IMR-90 (cell line): ENCODE data around the gene FNIP2. TPM values are rescaled to one million over a fixed set of nuclear protein-coding genes. Genes with fewer than 3 reads are reported as not detected.

ENCODE experiments used
- ATAC-seq: fragments of 200-7000 bp; cut with Tn5 transposase; 2 replicates; pipeline ENCODE4 v1.9.1; 2020; ENCODE audit warnings: low read depth, mild to moderate bottlenecking, moderate library complexity
- BruUV-seq: library from RNA; stranded (reverse); fragments of 400-500 nt; replicated peaks from 2 replicates; lab custom pipeline; 2021; lab: Mats Ljungman, UMichigan
- CTCF ChIA-PET: fragments of 300-600 bp; formaldehyde crosslinking; extraction: SDS; loops from one replicate; lab custom pipeline; 2021; ENCODE audit warnings: antibody characterized with exemption; lab: Yijun Ruan, JAX
- POLR2A ChIA-PET: fragments of 300-600 bp; sonication (Branson Sonifier 250); formaldehyde crosslinking; loops from one replicate; lab custom pipeline; 2022; ENCODE audit warnings: antibody characterized with exemption; ENCODE audit not compliant: unreplicated experiment; lab: Charles Lee
- DNase-seq: peaks from one replicate; pipeline ENCODE4 v3.0.0; 2013
- H2AFZ ChIP-seq: replicated peaks from 2 replicates; pipeline ENCODE3; 2013; ENCODE audit warnings: low read length, mild to moderate bottlenecking; ENCODE audit not compliant: poor library complexity
- H2AK5ac ChIP-seq: 2 replicates; pipeline ENCODE4 v1.6.1; 2013; ENCODE audit warnings: low read depth, low read length, inconsistent platforms
- H2AK9ac ChIP-seq: replicated peaks from 2 replicates; pipeline ENCODE3; 2013; ENCODE audit warnings: mild to moderate bottlenecking, low read depth, low read length, moderate library complexity; ENCODE audit not compliant: poor library complexity
- H2BK120ac ChIP-seq: 2 replicates; pipeline ENCODE4 v1.6.1; 2013; ENCODE audit warnings: low read depth, low read length, inconsistent platforms
- H2BK15ac ChIP-seq: 3 replicates; pipeline ENCODE4 v1.6.1; 2013; ENCODE audit warnings: low read depth, low read length, inconsistent platforms
- H2BK20ac ChIP-seq: 2 replicates; pipeline ENCODE4 v1.6.1; 2013; ENCODE audit warnings: low read depth, mild to moderate bottlenecking, inconsistent platforms, low read length, moderate library complexity
- H2BK5ac ChIP-seq: 2 replicates; pipeline ENCODE4 v1.6.1; 2013; ENCODE audit warnings: mild to moderate bottlenecking, low read depth, low read length, inconsistent platforms; ENCODE audit not compliant: poor library complexity, severe bottlenecking
- H3K14ac ChIP-seq: replicated peaks from 2 replicates; pipeline ENCODE4 v1.6.1; 2013; ENCODE audit warnings: low read depth, low read length, inconsistent platforms
- H3K18ac ChIP-seq: 2 replicates; pipeline ENCODE4 v1.6.1; 2013; ENCODE audit warnings: low read depth, low read length, control low read depth
- H3K23ac ChIP-seq: 2 replicates; pipeline ENCODE4 v1.6.1; 2013; ENCODE audit warnings: low read depth, low read length, inconsistent platforms
- H3K27ac ChIP-seq: 2 replicates; pipeline ENCODE4 v1.5.1; 2013; ENCODE audit warnings: mild to moderate bottlenecking, control low read depth, low read length; ENCODE audit not compliant: insufficient read depth
- H3K27me3 ChIP-seq: 2 replicates; pipeline ENCODE4 v1.6.1; 2013; ENCODE audit warnings: low read length; ENCODE audit not compliant: control insufficient read depth, insufficient read depth
- H3K36me3 ChIP-seq: 2 replicates; pipeline ENCODE4 v1.6.1; 2013; ENCODE audit warnings: low read length, mixed read lengths; ENCODE audit not compliant: control insufficient read depth, insufficient read depth
- H3K4ac ChIP-seq: 2 replicates; pipeline ENCODE4 v1.6.1; 2013; ENCODE audit warnings: low read depth, low read length, inconsistent platforms
- H3K4me1 ChIP-seq: 2 replicates; pipeline ENCODE4 v1.6.1; 2013; ENCODE audit warnings: low read length, mixed read lengths; ENCODE audit not compliant: control insufficient read depth, insufficient read depth
- H3K4me2 ChIP-seq: 2 replicates; pipeline ENCODE4 v1.6.1; 2013; ENCODE audit warnings: low read depth, mild to moderate bottlenecking, control low read depth, low read length, moderate library complexity
- H3K4me3 ChIP-seq: 2 replicates; pipeline ENCODE4 v1.5.1; 2013; ENCODE audit warnings: low read depth, mild to moderate bottlenecking, control low read depth, low read length, moderate library complexity; ENCODE audit not compliant: insufficient read depth
- H3K56ac ChIP-seq: 2 replicates; pipeline ENCODE4 v1.6.1; 2013; ENCODE audit warnings: low read length, inconsistent platforms; ENCODE audit not compliant: insufficient read depth; ENCODE audit errors: extremely low read depth
- H3K79me1 ChIP-seq, 2 experiments: 2 replicates each; pipeline ENCODE4 v1.6.1; 2013; ENCODE audit warnings: low read length in 2 of 2, inconsistent platforms in 1 of 2, low read depth in 1 of 2
- H3K9ac ChIP-seq: 2 replicates; pipeline ENCODE4 v1.6.1; 2013; ENCODE audit warnings: low read depth, low read length, control low read depth
- H3K9me1 ChIP-seq: 2 replicates; pipeline ENCODE4 v1.6.1; 2013; ENCODE audit warnings: low read length, inconsistent platforms; ENCODE audit not compliant: insufficient read depth
- H3K9me3 ChIP-seq: 2 replicates; pipeline ENCODE4 v1.6.1; 2013; ENCODE audit warnings: low read length; ENCODE audit not compliant: control insufficient read depth, insufficient read depth
- H4K20me1 ChIP-seq: 2 replicates; pipeline ENCODE4 v1.6.1; 2013; ENCODE audit warnings: low read length, inconsistent platforms; ENCODE audit not compliant: insufficient read depth
- H4K5ac ChIP-seq: 2 replicates; pipeline ENCODE4 v1.6.1; 2013; ENCODE audit warnings: mild to moderate bottlenecking, low read depth, low read length, control low read depth
- H4K8ac ChIP-seq, 2 experiments: 2 replicates each; pipeline ENCODE4 v1.6.1; 2013; ENCODE audit warnings: low read depth in 2 of 2, low read length in 2 of 2, control low read depth in 1 of 2, inconsistent platforms in 1 of 2
- H4K91ac ChIP-seq: 2 replicates; pipeline ENCODE4 v1.6.1; 2013; ENCODE audit warnings: low read depth, low read length, inconsistent platforms; ENCODE audit not compliant: insufficient read depth
- BHLHE40 ChIP-seq: fragments of 150-350 bp; IDR thresholded peaks from 2 replicates; pipeline ENCODE4 v1.6.1; 2016; ENCODE audit warnings: mild to moderate bottlenecking, low read depth, low read length
- CHD1 ChIP-seq: IDR thresholded peaks from 2 replicates; pipeline ENCODE4 v1.6.1; 2012; ENCODE audit warnings: low read depth, low read length, improper control_type of control experiment
- CTCF ChIP-seq: conservative IDR thresholded peaks from 2 replicates; pipeline ENCODE4 v1.5.1; 2012; ENCODE audit warnings: mild to moderate bottlenecking, low read depth, low read length, improper control_type of control experiment
- ELK1 ChIP-seq: fragments of 150-350 bp; IDR thresholded peaks from 2 replicates; pipeline ENCODE4 v1.6.1; 2016; ENCODE audit warnings: low read depth, mild to moderate bottlenecking, low read length, moderate library complexity, borderline replicate concordance
- FOS ChIP-seq: fragments of 150-350 bp; IDR thresholded peaks from 2 replicates; pipeline ENCODE4 v1.6.1; 2016; ENCODE audit warnings: low read depth, low read length
- MAFK ChIP-seq: IDR thresholded peaks from 2 replicates; pipeline ENCODE4 v1.6.1; 2012; ENCODE audit warnings: low read depth, low read length, improper control_type of control experiment
- MAZ ChIP-seq: IDR thresholded peaks from 2 replicates; pipeline ENCODE4 v1.6.1; 2012; ENCODE audit warnings: low read depth, mild to moderate bottlenecking, low read length, improper control_type of control experiment, moderate library complexity, borderline replicate concordance
- MXI1 ChIP-seq: IDR thresholded peaks from 2 replicates; pipeline ENCODE4 v1.6.1; 2012; ENCODE audit warnings: low read depth, mild to moderate bottlenecking, low read length, moderate library complexity, borderline replicate concordance
- NFE2L2 ChIP-seq: fragments of 150-350 bp; IDR thresholded peaks from 2 replicates; pipeline ENCODE4 v1.6.1; 2016; ENCODE audit warnings: low read depth, mild to moderate bottlenecking, low read length
- POLR2A ChIP-seq: IDR thresholded peaks from 2 replicates; pipeline ENCODE4 v1.6.1; 2012; ENCODE audit warnings: mild to moderate bottlenecking, low read depth, low read length
- RAD21 ChIP-seq: IDR thresholded peaks from 2 replicates; pipeline ENCODE4 v1.6.1; 2012; ENCODE audit warnings: low read length, improper control_type of control experiment
- RCOR1 ChIP-seq: IDR thresholded peaks from 2 replicates; pipeline ENCODE4 v1.6.1; 2012; ENCODE audit warnings: mild to moderate bottlenecking, low read length, improper control_type of control experiment; ENCODE audit not compliant: insufficient replicate concordance
- RFX5 ChIP-seq: IDR thresholded peaks from 2 replicates; pipeline ENCODE4 v1.8.0; 2012; ENCODE audit warnings: low read depth, mild to moderate bottlenecking, low read length, moderate library complexity
- USF2 ChIP-seq: fragments of 150-350 bp; IDR thresholded peaks from 2 replicates; pipeline ENCODE4 v1.6.1; 2017; ENCODE audit warnings: mild to moderate bottlenecking, antibody characterized with exemption, low read length, low read depth
- WGBS, 2 experiments: methylation state at CpG; one replicate each; pipeline versions ENCODE4 v1.1.5 to v1.1.7; 2013; ENCODE audit warnings: missing lambda C conversion rate in 2 of 2; ENCODE audit not compliant: insufficient read length in 1 of 2; ENCODE audit errors: extremely low coverage in 2 of 2; 5-methylcytosine and 5-hydroxymethylcytosine counted together
- dilution Hi-C: fragments of 300-500 bp; cut with HindIII; formaldehyde crosslinking; loops from one replicate; pipeline ENCODE4 v1.14.3; 2018; ENCODE audit warnings: low sequenced_read_pairs; ENCODE audit not compliant: unreplicated experiment
- in situ Hi-C: fragments of 300-500 bp; cut with MboI; formaldehyde crosslinking; loops from 3 replicates; pipeline ENCODE4 v1.14.3; 2019; ENCODE audit warnings: low sequenced_read_pairs, inconsistent platforms, mixed read lengths
- intact Hi-C: fragments of 100-400 bp; cut with micrococcal nuclease; formaldehyde crosslinking; loops from 2 replicates; pipeline ENCODE4 v1.10.0; 2022
- polyA plus RNA-seq, 3 experiments: library from polyadenylated mRNA; depleted of rRNA; stranded (reverse); fragments of >200 nt; gene quantifications; 2 replicates each; pipeline ENCODE4 v1.2.3, GENCODE V29; 2012; ENCODE audit warnings: low replicate concordance in 1 of 3
- total RNA-seq: library from RNA; depleted of rRNA; stranded (reverse); fragments of >200 nt; gene quantifications from 2 replicates; pipeline ENCODE4 v1.2.3, GENCODE V29; 2012

Gene FNIP2
- total and polyA plus RNA-seq, 2 of the 4 experiments (the other 2 are of a cell fraction) = 4.7 to 24.6 TPM

- Histone ChIP-seq H2BK15ac (no peak overlapping the region), H4K91ac (no peak overlapping the region), H3K9me1 (peaks cover 2% of the 10 kb centered on the region), H3K4me3 (no peak overlapping the region), H3K27me3 (no peaks in the 10 kb centered on the region), H3K14ac (no peak overlapping the region), H4K20me1 (no peaks in the 10 kb centered on the region), H3K36me3 (peaks cover 16% of the 10 kb centered on the region), H3K23ac (no peak overlapping the region), H3K18ac (no peak overlapping the region), H3K9ac (no peak overlapping the region), H2AFZ (no peak overlapping the region), H2AK5ac (no peak overlapping the region), H3K79me1 (peaks cover 22 to 23% of the 10 kb centered on the region in 2 experiments), H3K27ac (no peak overlapping the region), H2AK9ac (no peak overlapping the region), H4K8ac (no peak overlapping the region), H3K4me2 (no peak overlapping the region; the same call in 1 of the 2 replicates), H2BK120ac (no peak overlapping the region), H2BK20ac (no peak overlapping the region), H2BK5ac (no peak overlapping the region), H3K4ac (no peak overlapping the region), H3K9me3 (no peaks in the 10 kb centered on the region), H4K5ac (no peak overlapping the region), H3K56ac (no peak overlapping the region), H3K4me1 (no peaks in the 10 kb centered on the region; the same call in 1 of the 2 replicates)
- no peak for ATAC-seq
- WGBS, 2 experiments = no CpG with 5 or more reads among the region's 1 CpG
- dilution Hi-C loops = no loop called here
- no peak for DNase-seq
- no TSS peak for BruUV-seq
- intact Hi-C loops = no loop called here
- CTCF ChIA-PET = interaction anchor here (0.6 kb wide), 1 partner anchor 671 kb away, joined by 8 read pairs; no protein-coding TSS in a partner anchor
- TF ChIP-seq RCOR1 (no peak), BHLHE40 (no peak), RAD21 (no peak), CHD1 (no peak), MXI1 (no peak), RFX5 (no peak), FOS (no peak), CTCF (no peak), MAZ (no peak), USF2 (no peak), ELK1 (no peak), NFE2L2 (no peak), MAFK (no peak), POLR2A (no peak)
- POLR2A ChIA-PET = no interaction called here
- in situ Hi-C loops = loop anchor here (10.0 kb wide), 1 partner anchor 723 kb away; no protein-coding TSS in a partner anchor
These were observed 47.1 kb upstream of the FNIP2 start for GRCh38 chr4:158721680-158722079.
